HEK293T (cell line): Measurements from ENCODE around the gene OR2A42.
"Not testable (repeated sequence)": the region's sequence is repeated elsewhere in the genome, so short reads cannot be mapped to it uniquely, and the experiment has no call there.

Experiments
- CTCF ChIA-PET: fragments of 350-600 bp; formaldehyde crosslinking; extraction: SDS; loops from one replicate; lab custom pipeline; 2021; ENCODE audit warnings: antibody characterized with exemption, inconsistent platforms; lab: Yijun Ruan, JAX
- POLR2A ChIA-PET: fragments of 350-600 bp; formaldehyde crosslinking; extraction: SDS; loops from one replicate; lab custom pipeline; 2020; ENCODE audit warnings: antibody characterized with exemption, inconsistent platforms; lab: Yijun Ruan, JAX
- DNase-seq: peaks from one replicate; pipeline ENCODE4 v3.0.0; 2012; ENCODE audit warnings: mixed read lengths; ENCODE audit errors: extremely low spot score
- ARNT ChIP-seq: fragments of 450-650 bp; IDR thresholded peaks from 2 replicates; pipeline ENCODE4 v1.6.1; 2017; ENCODE audit warnings: mild to moderate bottlenecking
- BHLHE40 ChIP-seq: fragments of 450-650 bp; IDR thresholded peaks from 2 replicates; pipeline ENCODE4 v1.6.1; 2016; ENCODE audit warnings: mild to moderate bottlenecking, moderate library complexity, borderline replicate concordance
- CTBP1 ChIP-seq: fragments of 450-650 bp; IDR thresholded peaks from 2 replicates; pipeline ENCODE4 v1.6.1; 2016; ENCODE audit warnings: borderline replicate concordance
- ELF4 ChIP-seq: fragments of 450-650 bp; IDR thresholded peaks from 2 replicates; pipeline ENCODE4 v1.6.1; 2017; ENCODE audit warnings: antibody characterized with exemption
- FOXA1 ChIP-seq: fragments of 450-650 bp; IDR thresholded peaks from 2 replicates; pipeline ENCODE4 v1.6.1; 2016; ENCODE audit warnings: mild to moderate bottlenecking
- FOXK2 ChIP-seq: fragments of 450-650 bp; IDR thresholded peaks from 2 replicates; pipeline ENCODE4 v1.6.1; 2016; ENCODE audit warnings: mild to moderate bottlenecking
- FOXM1 ChIP-seq: fragments of 450-650 bp; IDR thresholded peaks from 2 replicates; pipeline ENCODE4 v1.6.1; 2017; ENCODE audit warnings: mild to moderate bottlenecking, borderline replicate concordance
- HDGF ChIP-seq: fragments of 450-650 bp; IDR thresholded peaks from 2 replicates; pipeline ENCODE4 v1.6.1; 2017; ENCODE audit warnings: antibody characterized with exemption, borderline replicate concordance
- L3MBTL2 ChIP-seq: fragments of 450-650 bp; conservative IDR thresholded peaks from 2 replicates; pipeline ENCODE4 v1.6.1; 2016; ENCODE audit warnings: mild to moderate bottlenecking
- LEF1 ChIP-seq: fragments of 450-650 bp; IDR thresholded peaks from 2 replicates; pipeline ENCODE4 v1.6.1; 2017; ENCODE audit warnings: mild to moderate bottlenecking, borderline replicate concordance
- NFRKB ChIP-seq: fragments of 450-650 bp; IDR thresholded peaks from 2 replicates; pipeline ENCODE4 v1.6.1; 2016; ENCODE audit warnings: mild to moderate bottlenecking, moderate library complexity
- PKNOX1 ChIP-seq: fragments of 450-650 bp; IDR thresholded peaks from 2 replicates; pipeline ENCODE4 v1.6.1; 2016
- SP1 ChIP-seq: fragments of 450-650 bp; IDR thresholded peaks from 2 replicates; pipeline ENCODE4 v1.6.1; 2017
- SUZ12 ChIP-seq: fragments of 450-650 bp; IDR thresholded peaks from 2 replicates; pipeline ENCODE4 v1.6.1; 2016; ENCODE audit warnings: mild to moderate bottlenecking
- TARDBP ChIP-seq: fragments of 450-650 bp; IDR thresholded peaks from 2 replicates; pipeline ENCODE4 v1.6.1; 2016
- ZNF384 ChIP-seq: fragments of 450-650 bp; IDR thresholded peaks from 2 replicates; pipeline ENCODE4 v1.6.1; 2016

OR2A42 gene

GRCh38 chr7:144239365-144239764 is at the start of gene OR2A42:
OR2A42 (minus strand) TSS chr7:144239605; CDS start chr7:144232843, 6,762 bp downstream.
- POLR2A ChIA-PET, DNase-seq, CTCF ChIA-PET: not testable (repeated sequence)

GRCh38 chr7:144287171-144287784 is 47.9 kb upstream of the OR2A42 start:
- POLR2A ChIA-PET, CTCF ChIA-PET, DNase-seq: not testable (repeated sequence)

- DNase-seq, POLR2A ChIA-PET, CTCF ChIA-PET: not testable (repeated sequence)
These were observed 44.3 kb upstream of the OR2A42 start for GRCh38 chr7:144283716-144284115.

- CTCF ChIA-PET, DNase-seq, POLR2A ChIA-PET: not testable (repeated sequence)
These were observed 43.1 kb upstream of the OR2A42 start for GRCh38 chr7:144282490-144282889.

GRCh38 chr7:144281981-144282380 is 42.6 kb upstream of the OR2A42 start:
- CTCF ChIA-PET, POLR2A ChIA-PET, DNase-seq: not testable (repeated sequence)

- POLR2A ChIA-PET, DNase-seq, CTCF ChIA-PET: not testable (repeated sequence)
These were observed 40.6 kb upstream of the OR2A42 start for GRCh38 chr7:144280010-144280409.

- POLR2A ChIA-PET, DNase-seq, CTCF ChIA-PET: not testable (repeated sequence)
These were observed 35.9 kb upstream of the OR2A42 start for GRCh38 chr7:144275281-144275680.

- POLR2A ChIA-PET, CTCF ChIA-PET, DNase-seq: not testable (repeated sequence)
These were observed 29.8 kb upstream of the OR2A42 start, which contains the start of gene CTAGE8 for GRCh38 chr7:144269188-144269587. CTAGE8 (minus strand) TSS chr7:144269288; CDS start chr7:144269250, 38 bp downstream.

- POLR2A ChIA-PET = not testable (repeated sequence)
These were observed 25.3 kb upstream of the OR2A42 start, which contains the start of gene OR2A7 for GRCh38 chr7:144264692-144265091. OR2A7 (minus strand) TSS chr7:144264792; CDS start chr7:144259628, 5,164 bp downstream.

GRCh38 chr7:144262128-144262527 is 22.7 kb upstream of the OR2A42 start:
- CTCF ChIA-PET, POLR2A ChIA-PET, DNase-seq: not testable (repeated sequence)

More at GRCh38 chr7:144264692-144265091, 25.3 kb upstream of the OR2A42 start, which contains the start of gene OR2A7:
- DNase-seq, CTCF ChIA-PET: not testable (repeated sequence)

- CTCF ChIA-PET, POLR2A ChIA-PET, DNase-seq: not testable (repeated sequence)
These were observed 19.7 kb upstream of the OR2A42 start for GRCh38 chr7:144259067-144259466.

GRCh38 chr7:144256112-144256511 is 16.7 kb upstream of the OR2A42 start:
- CTCF ChIA-PET = no interaction called here
- no peak for DNase-seq
- TF ChIP-seq ZNF384 = no peak
- TF ChIP-seq ARNT = no peak
- TF ChIP-seq BHLHE40 = no peak
- no peak for TF ChIP-seq ELF4
- no peak for TF ChIP-seq FOXA1
- TF ChIP-seq L3MBTL2 = no peak
- TF ChIP-seq LEF1 = no peak
- no peak for TF ChIP-seq FOXK2
- no peak for TF ChIP-seq FOXM1
- no peak for TF ChIP-seq PKNOX1
- TF ChIP-seq CTBP1 = no peak
- TF ChIP-seq SUZ12 = no peak
- no peak for TF ChIP-seq NFRKB
- no peak for TF ChIP-seq HDGF
- no peak for TF ChIP-seq TARDBP
- no peak for TF ChIP-seq SP1
- POLR2A ChIA-PET = no interaction called here
